Ovary (tissue), 3 donors: ENCODE data around the gene DCPS.

Experiments used
- CTCF ChIP-seq, 3 donors: fragments of 450-650 bp in 2 of 3; fragments of 200-600 bp in 1 of 3; IDR thresholded peaks; one replicate each; pipeline versions ENCODE4 v1.5.1 to v1.8.0; 2016 to 2022; ENCODE audit warnings: antibody characterized with exemption in 3 of 3, mild to moderate bottlenecking in 1 of 3
- POLR2A ChIP-seq: fragments of 450-650 bp; IDR thresholded peaks from one replicate; pipeline ENCODE4 v1.6.1; 2017; ENCODE audit warnings: antibody characterized with exemption, mild to moderate bottlenecking, moderate library complexity
- donor health status: DM: no; HTN: no; CAD: no.

GRCh38 chr11:126391286-126391954 is 87.6 kb downstream of the DCPS start:
- no peak for TF ChIP-seq CTCF (IDR thresholded peaks at IDR 0.05)
- no peak for TF ChIP-seq POLR2A
